AG09309 (cell line): Measurements from ENCODE around the gene EDEM2.
A peak's percentile ranks its signal among the peaks of the same experiment; 100 is the strongest.

Experiments used
- DNase-seq: peaks from one replicate; pipeline ENCODE4 v3.0.0-alpha.2; 2010; ENCODE audit warnings: low read depth
- H3K4me3 ChIP-seq: 2 replicates; pipeline ENCODE4 v1.5.1; 2011; ENCODE audit warnings: mild to moderate bottlenecking, low read depth, low read length, moderate library complexity; ENCODE audit not compliant: control insufficient read depth
- TF ChIP-seq, protein P1 (sequence below): IDR thresholded peaks from 2 replicates; pipeline ENCODE4 v1.5.1; 2011; ENCODE audit warnings: mild to moderate bottlenecking, low read depth, low read length, inconsistent platforms; ENCODE audit not compliant: insufficient read depth, control insufficient read depth; ENCODE audit errors: missing control alignments

The EDEM2 gene

DNA sequence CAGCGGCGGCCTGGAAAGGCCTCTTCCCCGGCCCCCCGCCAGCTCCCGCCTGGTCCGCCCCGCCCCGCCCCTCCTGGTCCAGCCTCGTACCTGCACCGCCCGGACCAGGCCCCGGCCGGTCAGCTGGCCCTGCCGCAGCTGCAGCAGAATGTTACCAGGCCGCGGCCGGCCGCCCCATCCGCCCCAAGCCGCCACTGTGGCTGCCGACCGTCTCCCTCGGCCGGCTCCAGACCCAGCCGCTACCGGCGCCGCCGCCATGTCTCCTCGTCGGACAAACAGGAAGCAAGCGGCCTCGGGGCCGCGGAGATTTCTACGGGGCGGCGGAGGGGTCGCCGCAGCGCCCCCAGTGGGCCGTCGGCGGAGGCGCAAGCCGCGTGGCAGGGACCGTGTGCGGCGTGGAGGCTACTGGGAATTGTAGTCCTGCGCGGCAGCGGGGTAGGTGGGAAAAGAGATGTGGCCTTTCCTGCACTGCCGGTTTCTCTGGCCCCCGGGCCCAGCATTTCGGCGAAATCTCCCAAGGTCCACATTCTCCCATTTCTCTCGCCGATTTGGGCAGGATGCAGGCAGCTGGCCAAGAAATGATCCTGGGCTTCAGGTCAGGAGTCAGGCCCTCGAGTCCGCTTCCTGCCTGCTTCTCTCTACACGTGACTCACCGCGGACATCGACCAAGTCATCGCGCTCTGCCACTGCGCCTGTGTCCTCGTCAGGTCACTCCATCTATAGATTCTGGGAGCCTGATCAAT, 54.4 kb downstream of the EDEM2 start, which contains the start of gene TRPC4AP:
Gene TRPC4AP (minus strand): TSS at position 284 of the 743 bp plus-strand sequence. CDS start 26 bp downstream, at position 258.
- no peak for DNase-seq
- H3K4me3 ChIP-seq: peak within 1 kb of the TSS; percentile 65
- TF ChIP-seq, protein P1, sequence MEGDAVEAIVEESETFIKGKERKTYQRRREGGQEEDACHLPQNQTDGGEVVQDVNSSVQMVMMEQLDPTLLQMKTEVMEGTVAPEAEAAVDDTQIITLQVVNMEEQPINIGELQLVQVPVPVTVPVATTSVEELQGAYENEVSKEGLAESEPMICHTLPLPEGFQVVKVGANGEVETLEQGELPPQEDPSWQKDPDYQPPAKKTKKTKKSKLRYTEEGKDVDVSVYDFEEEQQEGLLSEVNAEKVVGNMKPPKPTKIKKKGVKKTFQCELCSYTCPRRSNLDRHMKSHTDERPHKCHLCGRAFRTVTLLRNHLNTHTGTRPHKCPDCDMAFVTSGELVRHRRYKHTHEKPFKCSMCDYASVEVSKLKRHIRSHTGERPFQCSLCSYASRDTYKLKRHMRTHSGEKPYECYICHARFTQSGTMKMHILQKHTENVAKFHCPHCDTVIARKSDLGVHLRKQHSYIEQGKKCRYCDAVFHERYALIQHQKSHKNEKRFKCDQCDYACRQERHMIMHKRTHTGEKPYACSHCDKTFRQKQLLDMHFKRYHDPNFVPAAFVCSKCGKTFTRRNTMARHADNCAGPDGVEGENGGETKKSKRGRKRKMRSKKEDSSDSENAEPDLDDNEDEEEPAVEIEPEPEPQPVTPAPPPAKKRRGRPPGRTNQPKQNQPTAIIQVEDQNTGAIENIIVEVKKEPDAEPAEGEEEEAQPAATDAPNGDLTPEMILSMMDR: peak; percentile 72

DNA sequence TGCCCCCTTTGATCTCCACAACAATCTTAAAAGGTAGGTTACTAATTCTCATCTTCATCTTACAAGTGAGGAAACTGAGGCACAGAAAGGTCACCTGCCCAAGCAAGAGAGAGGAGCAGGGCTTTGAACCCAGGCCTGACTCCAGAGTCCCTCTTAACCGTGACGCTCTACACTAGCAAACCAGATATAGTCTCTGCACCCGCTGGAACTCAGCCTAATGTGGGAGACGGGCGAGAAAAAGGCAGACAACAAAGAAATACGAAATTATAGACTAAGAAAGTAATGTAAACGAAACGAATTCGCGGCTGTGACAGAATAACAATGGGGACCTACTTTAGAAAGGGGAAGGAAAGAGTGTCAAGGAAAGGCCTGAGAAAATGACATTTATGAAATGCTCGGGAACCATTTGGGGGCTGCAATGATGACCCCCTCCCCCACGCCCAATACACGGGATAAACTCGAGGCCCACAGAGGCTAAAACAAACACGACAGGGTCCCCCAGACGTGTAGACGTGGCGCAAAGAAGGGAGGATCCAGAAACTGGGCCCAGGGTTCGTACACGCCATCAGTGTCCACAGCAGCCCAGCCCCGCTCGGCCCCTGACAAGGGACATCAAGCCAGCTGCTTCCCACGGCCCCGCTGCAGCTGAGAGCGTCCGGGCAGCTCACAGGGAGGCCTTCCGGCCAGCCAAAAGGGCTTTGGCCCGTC, 55.2 kb downstream of the EDEM2 start:
- TF ChIP-seq, protein P1: no peak

DNA sequence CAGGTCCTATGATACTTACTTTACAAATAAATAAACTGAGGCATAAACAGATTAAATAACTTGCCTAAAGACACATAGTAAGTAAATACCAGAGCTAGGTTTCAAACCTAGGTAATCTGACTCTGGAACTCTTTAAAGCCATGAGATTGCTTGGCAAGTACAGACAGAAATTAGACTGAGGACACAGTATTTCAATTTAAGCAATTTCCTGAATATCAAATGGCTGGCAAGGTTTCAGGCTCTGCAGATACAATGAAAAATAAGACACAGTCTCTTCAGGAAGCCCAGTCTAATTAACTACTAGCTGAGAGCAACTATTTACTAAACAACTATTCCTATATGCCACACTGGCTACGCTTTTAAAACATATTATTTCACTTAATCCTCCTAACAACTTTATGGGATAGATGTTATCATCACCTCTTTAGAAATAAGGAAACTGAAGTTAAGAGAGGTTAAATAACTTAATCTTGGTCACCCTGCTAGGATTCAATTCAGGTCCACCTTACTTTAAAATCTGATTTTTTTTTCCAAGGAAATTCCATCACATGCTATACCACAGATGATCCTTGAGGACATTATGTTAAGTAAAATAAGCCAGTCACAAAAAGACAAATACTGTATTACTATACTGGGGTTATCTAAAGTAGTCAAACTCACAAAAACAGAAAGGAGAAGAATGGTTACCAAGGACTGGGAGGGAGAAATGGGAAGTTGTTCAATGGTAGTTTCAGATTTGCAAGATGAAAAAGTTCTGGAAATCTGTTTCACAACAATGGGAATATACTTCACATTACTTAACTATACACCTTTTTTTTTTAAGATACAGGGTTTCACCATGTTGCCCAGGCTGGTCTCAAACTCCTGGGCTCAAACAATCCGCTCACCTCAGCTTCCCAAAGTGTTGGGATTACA, 58.6 kb downstream of the EDEM2 start:
- DNase-seq: no peak
- H3K4me3 ChIP-seq: no peak overlapping the region

More for the DNA sequence above, 55.2 kb downstream of the EDEM2 start:
- DNase-seq: no peak
- peak overlapping the region; percentile 65 for H3K4me3 ChIP-seq

DNA sequence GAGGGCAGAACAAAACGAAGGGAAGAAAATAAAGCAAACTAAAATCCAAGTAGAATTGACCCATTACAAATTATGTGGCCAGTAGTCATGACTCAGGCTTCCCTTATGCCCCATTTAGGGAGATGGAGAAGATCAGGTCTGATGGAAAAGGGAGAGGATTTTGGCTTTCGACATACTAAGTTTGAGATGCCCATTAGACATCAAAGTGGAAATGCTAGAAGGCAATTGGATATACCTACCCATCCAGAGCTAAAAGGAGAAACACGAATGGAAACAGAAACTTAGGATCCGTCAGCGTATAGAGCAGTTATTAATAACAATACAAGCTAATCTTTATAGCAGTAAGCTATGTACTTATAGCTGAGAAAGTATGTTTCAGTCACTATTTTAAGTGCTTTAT, 59.3 kb downstream of the EDEM2 start:
- H3K4me3 ChIP-seq: no peak overlapping the region
- TF ChIP-seq, protein P1: no peak
- DNase-seq: no peak

More for the DNA sequence above, 58.6 kb downstream of the EDEM2 start:
- TF ChIP-seq, protein P1: no peak

DNA sequence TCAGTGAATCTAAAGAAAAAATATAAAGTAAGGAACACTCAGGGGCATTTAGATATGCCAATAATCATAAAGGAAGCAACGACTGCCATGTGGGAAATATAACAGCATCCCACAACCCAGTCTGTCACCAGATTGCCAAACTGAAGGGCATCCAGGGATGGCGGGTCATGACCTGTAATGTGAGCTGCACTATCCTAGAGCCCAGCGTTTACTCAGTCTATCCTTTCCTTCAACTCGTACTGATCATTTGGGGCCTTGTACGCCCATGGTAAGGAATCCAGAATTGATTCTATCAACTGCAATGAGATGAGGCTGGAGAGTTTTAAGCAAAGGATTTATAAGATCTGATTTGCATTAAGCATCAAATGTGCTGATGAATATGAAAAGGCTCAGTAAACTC, 59.8 kb downstream of the EDEM2 start:
- TF ChIP-seq, protein P1: no peak
- H3K4me3 ChIP-seq: no peak overlapping the region
- DNase-seq: no peak
